ACC112 (cell line): ENCODE measurements around the gene HPS4.

Experiments
- H2AFZ ChIP-seq: fragments of 200-600 bp; sonication (generic); one replicate; pipeline ENCODE4 v1.6.0; 2017; ENCODE audit warnings: antibody characterized with exemption, low read length; ENCODE audit not compliant: unreplicated experiment
- H3K27ac ChIP-seq: fragments of 200-600 bp; sonication (generic); 2 replicates; pipeline ENCODE4 v1.5.1; 2014; ENCODE audit warnings: low read depth, mild to moderate bottlenecking, antibody characterized with exemption, low read length, moderate library complexity
- H3K27me3 ChIP-seq: fragments of 200-600 bp; sonication (generic); 2 replicates; pipeline ENCODE4 v1.6.1; 2014; ENCODE audit warnings: mild to moderate bottlenecking, antibody characterized with exemption, low read length, moderate library complexity, mixed read lengths; ENCODE audit not compliant: insufficient read depth
- H3K36me3 ChIP-seq: fragments of 200-600 bp; sonication (generic); 2 replicates; pipeline ENCODE4 v1.6.1; 2016; ENCODE audit warnings: mild to moderate bottlenecking, antibody characterized with exemption, low read length, moderate library complexity, mixed read lengths; ENCODE audit not compliant: insufficient read depth
- H3K4me1 ChIP-seq: fragments of 200-600 bp; sonication (generic); one replicate; pipeline ENCODE4 v1.6.1; 2016; ENCODE audit warnings: low read length, mixed read lengths; ENCODE audit not compliant: insufficient read depth, unreplicated experiment, control insufficient read depth
- H3K4me3 ChIP-seq: fragments of 200-600 bp; sonication (generic); 2 replicates; pipeline ENCODE4 v1.5.1; 2014; ENCODE audit warnings: mild to moderate bottlenecking, low read depth, low read length
- H3K79me2 ChIP-seq: fragments of 200-600 bp; sonication (generic); one replicate; pipeline ENCODE4 v1.6.0; 2016; ENCODE audit warnings: low read length; ENCODE audit not compliant: control insufficient read depth, unreplicated experiment, insufficient read depth

HPS4 gene

DNA sequence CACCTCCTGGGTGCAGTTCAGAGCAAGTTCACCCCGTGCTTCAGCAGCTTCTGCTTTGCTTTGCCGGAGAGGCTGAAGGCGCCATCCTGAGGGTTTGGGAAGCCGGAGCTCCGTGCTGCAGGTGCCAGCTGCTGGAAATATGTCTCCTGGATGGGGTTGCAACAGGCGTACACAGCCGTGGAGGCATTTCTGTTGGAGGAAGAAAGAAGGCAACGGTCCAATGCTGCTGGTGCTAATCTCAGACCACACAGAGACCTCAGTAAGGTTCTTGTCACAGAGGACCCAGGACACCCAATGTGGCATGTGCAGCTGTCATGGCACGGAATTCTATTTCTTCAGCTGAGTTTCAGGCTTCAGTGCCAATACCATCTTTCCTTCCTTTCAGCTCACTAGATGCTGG lies 30.4 kb downstream of the HPS4 start:
- no peaks in the 10 kb centered on the region for H3K27me3 ChIP-seq
- H3K36me3 ChIP-seq, result no peaks in the 10 kb centered on the region
- no peak overlapping the region for H3K4me3 ChIP-seq
- H3K27ac ChIP-seq, result no peak overlapping the region
- H2AFZ ChIP-seq, result no peak overlapping the region
- no peaks in the 10 kb centered on the region for H3K4me1 ChIP-seq
- H3K79me2 ChIP-seq, result no peaks in the 10 kb centered on the region

DNA sequence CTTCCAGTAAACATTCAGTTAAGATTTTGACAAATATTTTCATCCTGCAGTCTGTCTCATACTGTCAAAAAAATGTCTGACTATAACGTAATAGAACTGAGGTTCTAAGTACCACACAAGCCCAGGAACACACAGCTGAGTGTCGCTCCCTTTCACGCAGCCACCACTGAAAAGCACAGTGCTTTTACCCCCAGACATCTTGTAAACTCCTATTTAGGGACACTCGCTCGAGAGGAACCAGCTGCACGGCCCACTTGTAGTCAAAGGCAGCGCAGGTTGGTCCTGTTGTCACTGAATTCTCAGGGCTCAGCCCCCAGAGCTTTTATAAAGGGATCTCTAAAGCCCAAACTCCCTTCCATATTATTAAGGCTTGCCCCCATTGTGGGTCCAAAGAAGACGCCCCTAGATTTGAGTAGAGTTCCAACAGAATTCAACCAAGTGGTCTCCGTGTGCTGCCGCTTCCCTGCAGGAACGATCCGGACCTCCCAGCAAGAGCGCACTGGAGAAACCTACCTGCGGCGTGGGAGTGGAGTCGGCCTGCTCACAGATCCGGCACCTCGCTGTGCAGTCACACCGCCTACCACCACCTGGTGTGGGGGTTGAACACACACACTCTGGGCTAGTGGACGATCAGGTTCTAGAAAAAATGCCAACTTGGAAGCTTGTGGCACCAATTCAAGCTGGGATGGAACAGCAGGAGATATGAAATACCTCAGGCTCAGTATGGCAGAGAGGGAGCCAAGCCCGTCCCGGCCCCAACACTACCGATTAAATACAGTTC lies 31.2 kb downstream of the HPS4 start:
- Histone ChIP-seq H3K27ac (no peak overlapping the region), H3K36me3 (no peaks in the 10 kb centered on the region), H3K79me2 (no peaks in the 10 kb centered on the region), H2AFZ (no peak overlapping the region), H3K4me3 (no peak overlapping the region), H3K27me3 (no peaks in the 10 kb centered on the region), H3K4me1 (no peaks in the 10 kb centered on the region)

- Histone ChIP-seq H3K27me3 (no peaks in the 10 kb centered on the region), H3K27ac (no peak overlapping the region), H3K4me3 (no peak overlapping the region), H3K36me3 (no peaks in the 10 kb centered on the region), H2AFZ (no peak overlapping the region), H3K4me1 (no peaks in the 10 kb centered on the region), H3K79me2 (no peaks in the 10 kb centered on the region)
These were observed 33.0 kb downstream of the HPS4 start for GRCh38 chr22:26450453-26451185.

- Histone ChIP-seq H3K36me3 (no peaks in the 10 kb centered on the region), H3K4me3 (no peak overlapping the region), H2AFZ (no peak overlapping the region), H3K4me1 (no peaks in the 10 kb centered on the region), H3K27me3 (no peaks in the 10 kb centered on the region), H3K79me2 (no peaks in the 10 kb centered on the region), H3K27ac (no peak overlapping the region)
These were observed 34.6 kb downstream of the HPS4 start for GRCh38 chr22:26448941-26449340.

DNA sequence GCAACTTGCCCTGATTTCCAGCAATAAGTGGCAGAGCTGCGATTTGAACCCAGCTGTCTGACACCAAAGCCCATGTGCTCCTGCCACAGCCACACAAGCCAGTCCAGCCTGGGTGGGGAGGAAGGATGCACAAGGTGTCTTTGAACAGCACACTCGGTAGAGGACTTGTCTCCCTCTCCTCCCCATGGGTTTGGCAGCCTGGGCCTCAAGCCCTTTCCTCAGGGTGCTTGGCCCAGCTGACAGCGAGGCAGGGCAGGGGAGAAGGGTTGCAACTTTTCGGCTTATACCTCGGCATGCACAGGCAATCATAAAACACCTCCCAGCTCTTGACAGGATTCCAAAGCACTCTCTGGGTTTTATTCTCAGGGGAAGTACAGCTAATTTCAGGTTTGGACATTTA lies 35.2 kb downstream of the HPS4 start:
- no peak overlapping the region for H3K4me3 ChIP-seq
- no peaks in the 10 kb centered on the region for H3K27me3 ChIP-seq

DNA sequence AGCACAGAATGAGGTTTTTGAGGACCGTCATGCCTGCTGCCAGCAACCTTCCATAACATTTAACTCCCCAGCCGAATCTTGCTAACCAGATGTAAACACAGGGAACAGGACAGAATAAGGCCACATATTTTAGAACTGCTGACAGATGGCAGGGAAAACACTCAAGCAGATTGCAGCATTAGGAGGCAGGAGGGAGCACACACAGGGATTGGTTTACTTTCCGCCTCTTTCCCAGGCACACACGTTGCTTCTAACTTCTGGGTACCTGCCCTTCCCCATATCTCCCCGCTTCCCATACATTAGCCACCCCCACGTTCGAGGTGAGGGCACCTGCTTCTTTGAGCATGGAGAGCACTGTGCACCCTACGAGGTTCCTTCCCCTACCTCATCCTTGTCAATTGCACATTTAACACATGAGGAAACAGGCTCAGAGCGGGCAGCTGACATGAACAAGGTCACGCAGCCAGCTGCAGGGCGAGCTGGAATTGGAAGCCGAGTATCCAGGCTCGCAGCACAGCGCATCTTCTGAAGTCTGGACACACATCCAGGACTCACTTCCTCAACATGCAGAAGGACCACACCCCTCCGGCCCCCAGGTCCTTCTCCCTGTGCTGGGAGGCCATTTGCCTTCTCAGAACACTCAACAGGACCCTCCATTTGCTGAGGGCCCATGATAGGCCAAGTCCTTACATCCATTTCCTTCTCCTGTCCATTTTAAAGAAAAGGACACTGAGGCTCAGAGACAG lies 35.8 kb downstream of the HPS4 start:
- no peak overlapping the region for H3K4me3 ChIP-seq
- H3K36me3 ChIP-seq, result no peaks in the 10 kb centered on the region
- no peaks in the 10 kb centered on the region for H3K4me1 ChIP-seq
- no peak overlapping the region for H3K27ac ChIP-seq
- no peak overlapping the region for H2AFZ ChIP-seq
- H3K79me2 ChIP-seq, result no peaks in the 10 kb centered on the region
- H3K27me3 ChIP-seq, result no peaks in the 10 kb centered on the region

More for the DNA sequence above, 35.2 kb downstream of the HPS4 start:
- no peaks in the 10 kb centered on the region for H3K36me3 ChIP-seq
- H3K79me2 ChIP-seq, result no peaks in the 10 kb centered on the region
- no peaks in the 10 kb centered on the region for H3K4me1 ChIP-seq
- no peak overlapping the region for H2AFZ ChIP-seq
- no peak overlapping the region for H3K27ac ChIP-seq

DNA sequence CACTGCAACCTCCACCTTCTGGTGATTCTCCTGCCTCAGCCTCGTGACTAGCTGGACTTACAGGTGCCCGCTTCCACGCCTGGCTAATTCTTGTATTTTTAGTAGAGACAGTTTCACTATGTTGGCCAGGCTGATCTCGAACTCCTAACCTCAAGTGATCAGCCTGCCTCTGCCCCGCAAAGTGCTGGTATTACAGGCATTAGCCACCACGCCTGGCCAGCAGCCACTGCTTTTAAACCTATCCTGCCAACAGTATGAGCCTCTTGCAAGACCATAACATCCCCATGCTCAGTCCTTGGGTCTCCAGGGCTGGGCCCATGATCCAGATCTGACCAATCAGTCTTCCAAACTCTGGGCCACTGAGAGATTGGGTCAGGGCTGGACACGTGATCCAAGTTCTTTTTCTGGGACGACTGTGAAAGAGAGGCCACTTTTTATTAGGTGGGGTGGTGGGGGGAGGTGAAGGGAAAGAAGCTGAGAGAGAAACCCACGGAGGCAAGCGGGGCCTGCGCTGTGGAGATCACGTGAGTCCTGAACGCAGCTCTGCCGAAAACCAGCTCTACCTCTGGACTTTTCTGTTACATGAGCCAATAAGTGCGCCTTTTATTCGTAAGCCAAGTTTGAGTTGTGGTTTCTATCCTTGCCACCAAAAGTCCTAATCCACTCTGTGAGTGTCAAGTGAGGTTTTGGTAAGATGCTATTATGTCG lies 36.6 kb downstream of the HPS4 start:
- no peak overlapping the region for H3K4me3 ChIP-seq
- no peak overlapping the region for H3K27ac ChIP-seq
- no peak overlapping the region for H2AFZ ChIP-seq
- H3K27me3 ChIP-seq, result no peaks in the 10 kb centered on the region
- H3K4me1 ChIP-seq, result no peaks in the 10 kb centered on the region
- H3K79me2 ChIP-seq, result no peaks in the 10 kb centered on the region
- H3K36me3 ChIP-seq, result no peaks in the 10 kb centered on the region

- no peak overlapping the region for H2AFZ ChIP-seq
- no peak overlapping the region for H3K27ac ChIP-seq
- no peaks in the 10 kb centered on the region for H3K36me3 ChIP-seq
- no peak overlapping the region for H3K4me3 ChIP-seq
- no peaks in the 10 kb centered on the region for H3K27me3 ChIP-seq
- H3K4me1 ChIP-seq, result no peaks in the 10 kb centered on the region
- no peaks in the 10 kb centered on the region for H3K79me2 ChIP-seq
These were observed 37.9 kb downstream of the HPS4 start for GRCh38 chr22:26445577-26446275.

DNA sequence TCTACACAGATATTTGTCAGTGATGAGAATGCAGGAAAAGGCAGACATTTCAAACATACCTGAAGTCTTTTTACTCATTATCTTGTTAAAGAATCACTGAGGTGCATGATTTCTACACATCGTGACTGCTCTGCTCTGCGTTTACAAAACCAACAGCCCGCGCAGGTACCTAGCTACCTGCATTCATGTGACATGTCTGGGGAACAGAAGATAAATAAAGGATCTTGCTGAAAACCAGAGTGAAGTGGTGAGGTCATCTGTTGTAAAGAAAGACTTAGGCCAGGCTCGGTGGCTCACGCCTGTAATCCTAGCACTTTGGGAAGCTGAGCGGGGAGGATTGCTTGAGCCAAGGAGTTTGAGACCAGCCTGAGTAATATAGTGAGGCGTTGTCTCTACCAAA lies 38.8 kb downstream of the HPS4 start:
- Histone ChIP-seq H3K27me3 (no peaks in the 10 kb centered on the region), H3K27ac (no peak overlapping the region), H3K4me1 (no peaks in the 10 kb centered on the region), H3K79me2 (no peaks in the 10 kb centered on the region), H3K36me3 (no peaks in the 10 kb centered on the region), H2AFZ (no peak overlapping the region), H3K4me3 (no peak overlapping the region)
